ENCODE data around the gene SMYD5.

- TF ChIP-seq, protein P1, sequence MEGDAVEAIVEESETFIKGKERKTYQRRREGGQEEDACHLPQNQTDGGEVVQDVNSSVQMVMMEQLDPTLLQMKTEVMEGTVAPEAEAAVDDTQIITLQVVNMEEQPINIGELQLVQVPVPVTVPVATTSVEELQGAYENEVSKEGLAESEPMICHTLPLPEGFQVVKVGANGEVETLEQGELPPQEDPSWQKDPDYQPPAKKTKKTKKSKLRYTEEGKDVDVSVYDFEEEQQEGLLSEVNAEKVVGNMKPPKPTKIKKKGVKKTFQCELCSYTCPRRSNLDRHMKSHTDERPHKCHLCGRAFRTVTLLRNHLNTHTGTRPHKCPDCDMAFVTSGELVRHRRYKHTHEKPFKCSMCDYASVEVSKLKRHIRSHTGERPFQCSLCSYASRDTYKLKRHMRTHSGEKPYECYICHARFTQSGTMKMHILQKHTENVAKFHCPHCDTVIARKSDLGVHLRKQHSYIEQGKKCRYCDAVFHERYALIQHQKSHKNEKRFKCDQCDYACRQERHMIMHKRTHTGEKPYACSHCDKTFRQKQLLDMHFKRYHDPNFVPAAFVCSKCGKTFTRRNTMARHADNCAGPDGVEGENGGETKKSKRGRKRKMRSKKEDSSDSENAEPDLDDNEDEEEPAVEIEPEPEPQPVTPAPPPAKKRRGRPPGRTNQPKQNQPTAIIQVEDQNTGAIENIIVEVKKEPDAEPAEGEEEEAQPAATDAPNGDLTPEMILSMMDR (conservative IDR thresholded peaks at IDR 0.05): no peak
- no peak for TF ChIP-seq EZH2 (IDR thresholded peaks at IDR 0.05; ENCODE audit: low read depth)
Measured at GRCh38 chr2:73259276-73259675, 45.2 kb downstream of the SMYD5 start.

Data from PC-9 (cell line).